HEK293 (cell line): ENCODE data around the gene PROB1.

Experiments used
- CTCF ChIA-PET: fragments of 350-600 bp; formaldehyde crosslinking; extraction: SDS; loops from one replicate; lab custom pipeline; 2021; ENCODE audit warnings: antibody characterized with exemption; lab: Yijun Ruan, JAX
- POLR2A ChIA-PET: fragments of 300-600 bp; formaldehyde crosslinking; extraction: SDS; loops from one replicate; lab custom pipeline; 2020; ENCODE audit warnings: antibody characterized with exemption, inconsistent platforms; lab: Yijun Ruan, JAX
- H3K27ac ChIP-seq: fragments of 200-500 bp; sonication (Bioruptor generic); 2 replicates; pipeline ENCODE4 v1.5.1; 2014; ENCODE audit warnings: low read depth, low read length, control low read depth, inconsistent platforms; ENCODE audit errors: extremely low read depth
- H3K36me3 ChIP-seq, 2 experiments: fragments of 200-500 bp in 1 of 2; sonication (Bioruptor generic) in 1 of 2; 1 replicate in 1 of 2; 2 replicates in 1 of 2; pipeline ENCODE4 v1.5.1; 2014 to 2017; ENCODE audit warnings: inconsistent platforms in 2 of 2, low read length in 2 of 2; ENCODE audit not compliant: control insufficient read depth in 2 of 2, insufficient read depth in 1 of 2
- H3K4me1 ChIP-seq: fragments of 200-500 bp; sonication (Bioruptor generic); 2 replicates; pipeline ENCODE4 v1.5.1; 2014; ENCODE audit warnings: mild to moderate bottlenecking, low read length, inconsistent platforms; ENCODE audit not compliant: control insufficient read depth, insufficient read depth
- H3K4me3 ChIP-seq: 2 replicates; pipeline ENCODE4 v1.5.1; 2011; ENCODE audit warnings: low read depth, mild to moderate bottlenecking, control low read depth, low read length, moderate library complexity
- H3K9me3 ChIP-seq: fragments of 200-500 bp; sonication (Bioruptor generic); 2 replicates; pipeline ENCODE4 v1.5.1; 2014; ENCODE audit warnings: low read depth, low read length, inconsistent platforms; ENCODE audit not compliant: control insufficient read depth, insufficient read depth
- KLF1 ChIP-seq: fragments of 450-650 bp; formaldehyde crosslinking; IDR thresholded peaks from 2 replicates; pipeline ENCODE4 v1.5.1; 2016; ENCODE audit warnings: missing biosample characterization, missing genetic modification characterization
- PRDM1 ChIP-seq: fragments of 450-650 bp; formaldehyde crosslinking; IDR thresholded peaks from 2 replicates; pipeline ENCODE4; 2016; ENCODE audit warnings: missing biosample characterization, missing genetic modification characterization
- SALL2 ChIP-seq: fragments of 450-650 bp; formaldehyde crosslinking; IDR thresholded peaks from 2 replicates; pipeline ENCODE4 v1.5.0; 2017; ENCODE audit warnings: missing biosample characterization, mild to moderate bottlenecking, missing genetic modification characterization, borderline replicate concordance
- ZBTB17 ChIP-seq: fragments of 450-650 bp; formaldehyde crosslinking; IDR thresholded peaks from 2 replicates; pipeline ENCODE4 v1.5.1; 2016; ENCODE audit warnings: missing biosample characterization, missing genetic modification characterization
- ZBTB21 ChIP-seq: fragments of 450-650 bp; formaldehyde crosslinking; IDR thresholded peaks from 2 replicates; pipeline ENCODE4 v1.5.1; 2017; ENCODE audit warnings: missing biosample characterization, missing genetic modification characterization
- ZEB2 ChIP-seq: fragments of 450-650 bp; formaldehyde crosslinking; IDR thresholded peaks from 2 replicates; pipeline ENCODE4 v1.5.1; 2016; ENCODE audit warnings: missing biosample characterization, missing genetic modification characterization
- ZNF221 ChIP-seq: fragments of 450-650 bp; formaldehyde crosslinking; IDR thresholded peaks from 2 replicates; pipeline ENCODE4 v1.5.1; 2017; ENCODE audit warnings: missing biosample characterization, missing genetic modification characterization, borderline replicate concordance
- ZNF311 ChIP-seq: fragments of 450-650 bp; formaldehyde crosslinking; IDR thresholded peaks from 2 replicates; pipeline ENCODE4 v1.5.1; 2017; ENCODE audit warnings: missing biosample characterization, missing genetic modification characterization, borderline replicate concordance
- ZNF404 ChIP-seq: fragments of 450-650 bp; formaldehyde crosslinking; IDR thresholded peaks from 2 replicates; pipeline ENCODE4 v1.5.1; 2017; ENCODE audit warnings: missing biosample characterization, missing genetic modification characterization
- ZNF510 ChIP-seq: fragments of 450-650 bp; formaldehyde crosslinking; IDR thresholded peaks from 2 replicates; pipeline ENCODE4 v1.5.1; 2018; ENCODE audit warnings: mild to moderate bottlenecking, missing genetic modification characterization, missing biosample characterization; ENCODE audit not compliant: insufficient replicate concordance
- ZNF549 ChIP-seq: fragments of 450-650 bp; IDR thresholded peaks from 2 replicates; pipeline ENCODE4 v1.5.1; 2018; ENCODE audit warnings: missing biosample characterization, missing genetic modification characterization, mild to moderate bottlenecking, inconsistent platforms, moderate library complexity
- ZNF561 ChIP-seq: fragments of 450-650 bp; IDR thresholded peaks from 2 replicates; pipeline ENCODE4 v1.5.1; 2018; ENCODE audit warnings: missing biosample characterization, missing genetic modification characterization, borderline replicate concordance
- ZNF626 ChIP-seq: fragments of 450-650 bp; sonication (Bioruptor Pico); formaldehyde crosslinking; IDR thresholded peaks from 2 replicates; pipeline ENCODE4 v1.5.1; 2018; ENCODE audit warnings: missing biosample characterization, missing genetic modification characterization, inconsistent platforms
- ZNF629 ChIP-seq: fragments of 450-650 bp; formaldehyde crosslinking; IDR thresholded peaks from 2 replicates; pipeline ENCODE4 v1.5.1; 2017; ENCODE audit warnings: missing biosample characterization, missing genetic modification characterization
- ZNF660 ChIP-seq: fragments of 450-650 bp; IDR thresholded peaks from 2 replicates; pipeline ENCODE4 v1.5.1; 2018; ENCODE audit warnings: missing biosample characterization, mild to moderate bottlenecking, missing genetic modification characterization
- ZNF707 ChIP-seq: fragments of 450-650 bp; formaldehyde crosslinking; IDR thresholded peaks from 2 replicates; pipeline ENCODE4 v1.5.1; 2016; ENCODE audit warnings: missing biosample characterization, missing genetic modification characterization
- ZNF777 ChIP-seq: fragments of 450-650 bp; formaldehyde crosslinking; IDR thresholded peaks from 2 replicates; pipeline ENCODE4 v1.5.1; 2017; ENCODE audit warnings: missing biosample characterization, missing genetic modification characterization, borderline replicate concordance
- ZNF830 ChIP-seq: fragments of 450-650 bp; IDR thresholded peaks from 2 replicates; pipeline ENCODE4 v1.5.0; 2018; ENCODE audit warnings: missing biosample characterization, missing genetic modification characterization, low read depth, mild to moderate bottlenecking, moderate library complexity
- ZSCAN16 ChIP-seq: fragments of 450-650 bp; formaldehyde crosslinking; IDR thresholded peaks from 2 replicates; pipeline ENCODE4 v1.5.1; 2016; ENCODE audit warnings: missing biosample characterization, missing genetic modification characterization
- ZSCAN23 ChIP-seq: fragments of 450-650 bp; formaldehyde crosslinking; IDR thresholded peaks from 2 replicates; pipeline ENCODE4 v1.5.1; 2016; ENCODE audit warnings: missing biosample characterization, missing genetic modification characterization
- ZXDB ChIP-seq: fragments of 450-650 bp; formaldehyde crosslinking; IDR thresholded peaks from 2 replicates; pipeline ENCODE4 v1.5.1; 2016; ENCODE audit warnings: missing biosample characterization, missing genetic modification characterization
- TF ChIP-seq, protein P1 (sequence below): fragments of 450-650 bp; formaldehyde crosslinking; IDR thresholded peaks from 2 replicates; pipeline ENCODE4 v1.5.1; 2016; ENCODE audit warnings: missing biosample characterization, missing genetic modification characterization
- TF ChIP-seq, protein P2 (sequence below): fragments of 450-650 bp; IDR thresholded peaks from 2 replicates; pipeline ENCODE4 v1.5.1; 2018; ENCODE audit warnings: missing biosample characterization, missing genetic modification characterization
- TF ChIP-seq, protein P3 (sequence below): fragments of 450-650 bp; formaldehyde crosslinking; IDR thresholded peaks from 2 replicates; pipeline ENCODE4 v1.5.0; 2017; ENCODE audit warnings: missing biosample characterization, missing genetic modification characterization, borderline replicate concordance
- TF ChIP-seq, protein P4 (sequence below): fragments of 450-650 bp; formaldehyde crosslinking; IDR thresholded peaks from 2 replicates; pipeline ENCODE4 v1.5.1; 2016; ENCODE audit warnings: missing biosample characterization, missing genetic modification characterization

Gene PROB1

DNA sequence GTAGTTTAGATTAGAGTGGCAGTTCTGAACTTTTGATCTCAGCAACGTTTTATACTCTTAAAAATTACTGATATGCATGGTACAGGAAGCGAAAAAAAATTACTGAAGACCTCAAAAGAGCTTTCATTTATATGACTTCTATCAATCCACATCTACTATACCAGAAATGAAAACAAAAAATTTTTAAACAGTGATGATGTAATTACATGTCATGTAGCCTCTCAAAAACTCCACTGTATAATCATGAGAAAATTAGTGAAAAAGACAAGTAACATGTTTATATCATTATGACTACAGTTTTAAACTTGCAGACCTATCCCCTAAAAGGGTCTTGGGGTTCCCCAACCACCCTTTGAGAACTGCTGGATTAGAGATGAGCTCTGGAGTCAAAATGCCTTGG lies 35.1 kb upstream of the PROB1 start:
- CTCF ChIA-PET = interaction anchor here (0.6 to 2.3 kb wide), 10 partner anchors 11 to 979 kb away, joined by 3 to 8 read pairs (median 3); no protein-coding TSS in a partner anchor
- H3K36me3 ChIP-seq = peaks cover 60 to 66% of the 10 kb centered on the region in 2 experiments
- TF ChIP-seq PRDM1 (tag by site-specific recombination) (no peak), ZNF626 (tag by site-specific recombination) (no peak), ZNF830 (tag by site-specific recombination) (no peak), ZNF561 (no peak), ZBTB21 (tag by site-specific recombination) (no peak), SALL2 (tag by site-specific recombination) (no peak), ZNF510 (tag by site-specific recombination) (no peak)
- TF ChIP-seq, protein P1, sequence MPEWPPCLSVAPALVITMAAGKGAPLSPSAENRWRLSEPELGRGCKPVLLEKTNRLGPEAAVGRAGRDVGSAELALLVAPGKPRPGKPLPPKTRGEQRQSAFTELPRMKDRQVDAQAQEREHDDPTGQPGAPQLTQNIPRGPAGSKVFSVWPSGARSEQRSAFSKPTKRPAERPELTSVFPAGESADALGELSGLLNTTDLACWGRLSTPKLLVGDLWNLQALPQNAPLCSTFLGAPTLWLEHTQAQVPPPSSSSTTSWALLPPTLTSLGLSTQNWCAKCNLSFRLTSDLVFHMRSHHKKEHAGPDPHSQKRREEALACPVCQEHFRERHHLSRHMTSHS (tag by site-specific recombination) = no peak
- TF ChIP-seq, all 188 proteins: peak for 0
- no peaks in the 10 kb centered on the region for H3K4me1 ChIP-seq
- POLR2A ChIA-PET = interaction anchor here (1.9 kb wide), 1 partner anchor 9 kb away, joined by 5 read pairs; the partner anchor contains the start of gene DNAJC18
- H3K27ac ChIP-seq = no peak overlapping the region
- no peaks in the 10 kb centered on the region for H3K9me3 ChIP-seq
- H3K4me3 ChIP-seq = no peak overlapping the region

DNA sequence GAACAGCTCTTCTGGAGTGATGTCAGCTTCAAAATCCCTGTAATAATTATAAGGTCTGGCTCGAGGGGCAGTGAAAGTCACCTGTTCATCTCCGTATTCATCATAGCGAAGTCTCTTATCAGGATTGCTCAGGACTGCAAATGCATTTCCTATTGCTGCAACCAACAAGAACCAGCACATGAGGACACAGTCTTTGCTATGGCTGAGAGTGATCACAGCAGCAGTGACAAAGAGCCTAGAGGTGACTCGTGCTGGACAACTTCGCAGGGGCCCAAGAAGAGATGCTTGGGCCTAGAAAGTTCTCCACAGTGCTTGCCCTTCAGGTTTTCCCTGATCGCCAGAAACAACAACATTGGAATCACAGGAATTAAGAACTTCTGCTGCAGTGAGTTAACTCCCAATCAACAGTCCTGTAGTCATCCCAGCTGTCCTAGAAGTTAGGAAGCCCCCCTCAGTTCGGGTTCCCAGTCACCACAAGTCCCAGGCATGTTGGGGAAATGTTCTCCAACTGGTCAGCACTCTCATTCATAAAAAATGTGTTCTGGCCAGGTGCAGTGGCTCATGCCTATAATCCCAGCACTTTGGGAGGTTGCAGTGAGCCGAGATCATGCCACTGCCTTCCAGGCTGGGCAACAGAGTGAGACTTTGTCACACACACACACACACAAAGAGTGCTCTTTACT lies 31.4 kb upstream of the PROB1 start:
- no peaks in the 10 kb centered on the region for H3K4me1 ChIP-seq
- no peaks in the 10 kb centered on the region for H3K9me3 ChIP-seq
- TF ChIP-seq ZNF707 (no peak), ZNF777 (tag by site-specific recombination) (no peak), ZNF660 (tag by site-specific recombination) (no peak), ZNF221 (tag by site-specific recombination) (no peak), ZSCAN23 (no peak), ZSCAN16 (tag by site-specific recombination) (no peak), ZNF311 (tag by site-specific recombination) (no peak), ZEB2 (tag by site-specific recombination) (no peak)
- no peak overlapping the region for H3K4me3 ChIP-seq
- ChIA-PET POLR2A (interaction anchor here (0.8 kb wide), 1 partner anchor 13 kb away, joined by 6 read pairs; the partner anchor contains the start of gene DNAJC18), CTCF (interaction anchor here (0.8 to 9.2 kb wide), 2 partner anchors 88 to 121 kb away, joined by 3 to 246 read pairs; no protein-coding TSS in a partner anchor)
- H3K36me3 ChIP-seq = peaks cover 56 to 61% of the 10 kb centered on the region in 2 experiments
- no peak overlapping the region for H3K27ac ChIP-seq

DNA sequence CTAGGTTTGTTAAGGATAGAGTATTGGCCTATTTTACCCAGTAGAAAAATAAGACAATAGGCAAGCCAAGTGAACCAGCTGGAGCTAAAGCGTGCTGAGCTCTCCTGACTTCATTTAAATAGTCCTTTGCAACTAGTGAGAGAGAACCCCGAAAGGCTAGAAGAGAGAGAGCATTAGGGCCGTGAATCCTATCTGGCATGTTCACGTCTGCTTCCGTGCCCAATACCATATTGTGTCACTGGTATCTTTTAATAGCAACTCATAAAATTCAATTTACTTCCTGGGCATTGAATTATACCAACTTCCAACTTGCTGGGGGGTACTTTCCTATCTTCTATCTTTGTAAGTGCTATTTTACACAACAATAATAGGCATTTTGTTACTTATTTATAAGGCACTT lies 30.6 kb upstream of the PROB1 start:
- CTCF ChIA-PET = interaction anchor here (0.6 to 9.2 kb wide), 2 partner anchors 40 to 88 kb away, joined by 3 to 246 read pairs; no protein-coding TSS in a partner anchor
- Histone ChIP-seq H3K4me3 (no peak overlapping the region), H3K27ac (no peak overlapping the region), H3K36me3 (peaks cover 64 to 67% of the 10 kb centered on the region in 2 experiments), H3K4me1 (no peaks in the 10 kb centered on the region), H3K9me3 (no peaks in the 10 kb centered on the region)
- POLR2A ChIA-PET = interaction anchor here (0.8 kb wide), 1 partner anchor 14 kb away, joined by 6 read pairs; the partner anchor contains the start of gene DNAJC18
- TF ChIP-seq ZNF707 (no peak), ZNF629 (tag by site-specific recombination) (no peak), ZXDB (tag by site-specific recombination) (no peak), ZNF549 (tag by site-specific recombination) (no peak), ZNF221 (tag by site-specific recombination) (no peak), KLF1 (tag by site-specific recombination) (no peak), ZBTB17 (tag by site-specific recombination) (no peak), ZNF404 (tag by site-specific recombination) (no peak)
- TF ChIP-seq, protein P2, sequence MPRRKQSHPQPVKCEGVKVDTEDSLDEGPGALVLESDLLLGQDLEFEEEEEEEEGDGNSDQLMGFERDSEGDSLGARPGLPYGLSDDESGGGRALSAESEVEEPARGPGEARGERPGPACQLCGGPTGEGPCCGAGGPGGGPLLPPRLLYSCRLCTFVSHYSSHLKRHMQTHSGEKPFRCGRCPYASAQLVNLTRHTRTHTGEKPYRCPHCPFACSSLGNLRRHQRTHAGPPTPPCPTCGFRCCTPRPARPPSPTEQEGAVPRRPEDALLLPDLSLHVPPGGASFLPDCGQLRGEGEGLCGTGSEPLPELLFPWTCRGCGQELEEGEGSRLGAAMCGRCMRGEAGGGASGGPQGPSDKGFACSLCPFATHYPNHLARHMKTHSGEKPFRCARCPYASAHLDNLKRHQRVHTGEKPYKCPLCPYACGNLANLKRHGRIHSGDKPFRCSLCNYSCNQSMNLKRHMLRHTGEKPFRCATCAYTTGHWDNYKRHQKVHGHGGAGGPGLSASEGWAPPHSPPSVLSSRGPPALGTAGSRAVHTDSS (tag by site-specific recombination) = no peak
- TF ChIP-seq, protein P3, sequence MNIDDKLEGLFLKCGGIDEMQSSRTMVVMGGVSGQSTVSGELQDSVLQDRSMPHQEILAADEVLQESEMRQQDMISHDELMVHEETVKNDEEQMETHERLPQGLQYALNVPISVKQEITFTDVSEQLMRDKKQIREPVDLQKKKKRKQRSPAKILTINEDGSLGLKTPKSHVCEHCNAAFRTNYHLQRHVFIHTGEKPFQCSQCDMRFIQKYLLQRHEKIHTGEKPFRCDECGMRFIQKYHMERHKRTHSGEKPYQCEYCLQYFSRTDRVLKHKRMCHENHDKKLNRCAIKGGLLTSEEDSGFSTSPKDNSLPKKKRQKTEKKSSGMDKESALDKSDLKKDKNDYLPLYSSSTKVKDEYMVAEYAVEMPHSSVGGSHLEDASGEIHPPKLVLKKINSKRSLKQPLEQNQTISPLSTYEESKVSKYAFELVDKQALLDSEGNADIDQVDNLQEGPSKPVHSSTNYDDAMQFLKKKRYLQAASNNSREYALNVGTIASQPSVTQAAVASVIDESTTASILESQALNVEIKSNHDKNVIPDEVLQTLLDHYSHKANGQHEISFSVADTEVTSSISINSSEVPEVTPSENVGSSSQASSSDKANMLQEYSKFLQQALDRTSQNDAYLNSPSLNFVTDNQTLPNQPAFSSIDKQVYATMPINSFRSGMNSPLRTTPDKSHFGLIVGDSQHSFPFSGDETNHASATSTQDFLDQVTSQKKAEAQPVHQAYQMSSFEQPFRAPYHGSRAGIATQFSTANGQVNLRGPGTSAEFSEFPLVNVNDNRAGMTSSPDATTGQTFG (tag by site-specific recombination) = no peak
- TF ChIP-seq, protein P4, sequence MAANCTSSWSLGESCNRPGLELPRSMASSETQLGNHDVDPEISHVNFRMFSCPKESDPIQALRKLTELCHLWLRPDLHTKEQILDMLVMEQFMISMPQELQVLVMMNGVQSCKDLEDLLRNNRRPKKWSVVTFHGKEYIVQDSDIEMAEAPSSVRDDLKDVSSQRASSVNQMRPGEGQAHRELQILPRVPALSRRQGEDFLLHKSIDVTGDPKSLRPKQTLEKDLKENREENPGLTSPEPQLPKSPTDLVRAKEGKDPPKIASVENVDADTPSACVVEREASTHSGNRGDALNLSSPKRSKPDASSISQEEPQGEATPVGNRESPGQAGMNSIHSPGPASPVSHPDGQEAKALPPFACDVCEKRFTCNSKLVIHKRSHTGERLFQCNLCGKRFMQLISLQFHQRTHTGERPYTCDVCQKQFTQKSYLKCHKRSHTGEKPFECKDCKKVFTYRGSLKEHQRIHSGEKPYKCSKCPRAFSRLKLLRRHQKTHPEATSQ = no peak
